IPS-15b (cell line): Measurements from ENCODE around the gene SNTG2.

ENCODE experiments used
- H3K27me3 ChIP-seq: one replicate; pipeline ENCODE4 v1.6.1; 2013; ENCODE audit warnings: low read length; ENCODE audit not compliant: control insufficient read depth, insufficient read depth
- H3K36me3 ChIP-seq: one replicate; pipeline ENCODE4 v1.6.1; 2013; ENCODE audit warnings: low read length; ENCODE audit not compliant: control insufficient read depth, insufficient read depth
- H3K4me1 ChIP-seq: one replicate; pipeline ENCODE4 v1.6.1; 2013; ENCODE audit warnings: mild to moderate bottlenecking, low read length; ENCODE audit not compliant: control insufficient read depth, insufficient read depth
- H3K4me3 ChIP-seq: one replicate; pipeline ENCODE4 v1.5.1; 2013; ENCODE audit warnings: low read depth, low read length
- H3K9ac ChIP-seq: one replicate; pipeline ENCODE4 v1.6.1; 2013; ENCODE audit warnings: low read depth, mild to moderate bottlenecking, low read length
- H3K9me3 ChIP-seq: one replicate; pipeline ENCODE4 v1.6.1; 2013; ENCODE audit warnings: mild to moderate bottlenecking, low read length; ENCODE audit not compliant: control insufficient read depth, insufficient read depth

SNTG2 gene

DNA sequence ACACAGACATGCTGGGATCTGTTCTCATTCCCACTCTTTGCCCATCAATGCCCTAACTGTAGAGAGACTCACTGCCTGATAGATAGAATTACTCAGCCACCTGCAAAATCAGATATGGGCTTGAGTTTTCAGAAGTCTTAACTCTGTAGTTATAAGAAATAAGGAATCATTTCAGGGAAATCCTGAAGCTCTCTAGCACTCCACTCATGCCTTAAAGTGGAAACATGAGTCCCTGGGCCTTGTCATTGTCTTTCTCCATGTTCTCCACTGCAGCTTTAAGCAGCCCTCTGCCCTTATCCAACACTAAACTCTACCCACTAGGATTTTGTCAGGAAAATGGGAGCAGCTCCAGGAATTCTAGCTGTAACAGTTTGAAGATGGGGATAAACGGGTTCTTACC is 192.5 kb downstream of the SNTG2 start:
- peaks cover 2% of the 10 kb centered on the region for H3K36me3 ChIP-seq
- no peaks in the 10 kb centered on the region for H3K9me3 ChIP-seq
- H3K27me3 ChIP-seq, result no peaks in the 10 kb centered on the region
- H3K4me1 ChIP-seq, result no peaks in the 10 kb centered on the region
- H3K9ac ChIP-seq, result no peak overlapping the region
- no peak overlapping the region for H3K4me3 ChIP-seq

DNA sequence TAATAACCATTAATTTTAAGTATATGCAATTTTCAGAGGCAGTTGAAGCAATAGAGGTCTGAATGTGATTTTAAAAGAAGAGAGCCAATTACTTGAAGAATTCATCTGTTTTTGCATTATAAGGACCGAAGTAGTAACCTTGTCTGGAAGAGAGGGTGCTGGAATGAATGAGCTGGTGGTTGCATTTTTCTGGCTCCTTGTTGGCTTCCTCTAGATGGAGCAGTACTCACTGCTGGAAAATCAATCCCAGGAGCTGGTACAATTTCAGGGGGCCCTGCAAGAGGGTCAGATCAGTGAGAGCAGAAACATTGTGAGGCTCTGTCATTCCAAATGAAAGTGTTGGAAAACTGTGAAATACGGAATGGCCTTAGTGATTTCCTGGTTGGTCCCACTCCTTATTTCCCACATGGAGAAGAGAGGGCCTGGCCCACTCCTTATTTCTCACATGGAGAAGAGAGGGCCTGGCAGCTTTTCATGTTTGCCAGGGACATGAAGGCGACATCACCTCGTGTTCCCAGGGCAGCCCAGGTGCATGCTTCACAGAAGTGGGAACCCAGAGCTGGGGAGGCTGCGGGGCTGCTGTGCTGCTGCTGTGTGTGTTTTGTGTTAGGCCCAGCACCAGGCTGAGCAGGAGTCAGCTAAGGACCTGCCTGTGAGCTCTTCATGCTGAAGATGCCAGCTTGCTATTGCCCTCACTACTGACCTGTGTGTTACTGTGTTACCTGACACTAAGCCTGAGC is 197.4 kb downstream of the SNTG2 start:
- Histone ChIP-seq H3K27me3 (no peaks in the 10 kb centered on the region), H3K4me3 (no peak overlapping the region), H3K36me3 (peaks cover 2% of the 10 kb centered on the region), H3K9me3 (no peaks in the 10 kb centered on the region), H3K4me1 (no peaks in the 10 kb centered on the region), H3K9ac (no peak overlapping the region)

DNA sequence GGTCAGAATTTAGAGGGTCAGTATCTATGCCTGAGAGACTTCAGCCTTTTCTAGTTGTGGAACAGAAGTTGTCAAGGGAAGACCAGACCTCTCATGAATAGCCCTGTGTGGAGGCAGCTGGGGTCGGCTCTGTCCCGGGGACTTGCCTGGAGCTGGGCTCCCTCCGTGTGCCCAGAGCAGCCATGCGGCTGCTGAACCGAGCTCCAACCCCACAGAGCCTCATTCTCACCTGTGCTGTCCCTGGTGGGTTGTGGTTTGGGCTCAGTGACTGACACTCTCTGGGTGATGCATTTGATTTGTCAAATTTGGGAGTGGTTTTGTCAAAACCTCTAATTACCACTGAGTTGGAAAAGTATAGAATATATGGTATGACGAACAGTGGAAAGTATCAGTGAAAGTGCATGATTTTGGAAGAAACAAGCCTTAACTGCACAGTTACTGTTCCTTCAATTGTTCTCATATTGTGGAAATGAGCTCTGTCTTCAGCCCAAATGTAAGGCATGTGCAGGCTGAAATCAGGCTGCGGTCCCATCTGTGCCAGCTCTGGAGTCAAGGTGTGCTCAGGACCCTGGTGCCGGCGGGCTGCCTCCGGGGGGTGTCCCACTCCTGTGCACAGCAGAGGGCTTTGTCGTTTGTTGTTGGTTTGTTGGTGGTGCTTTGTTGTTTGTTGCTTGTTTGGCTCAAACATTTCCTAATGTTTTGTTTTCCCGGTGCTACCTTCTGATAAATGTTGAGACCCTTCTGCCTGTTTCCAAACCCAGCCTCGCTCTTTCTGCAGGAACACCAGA is 200.3 kb downstream of the SNTG2 start:
- Histone ChIP-seq H3K9me3 (no peaks in the 10 kb centered on the region), H3K4me3 (no peak overlapping the region), H3K9ac (no peak overlapping the region), H3K27me3 (no peaks in the 10 kb centered on the region), H3K4me1 (no peaks in the 10 kb centered on the region), H3K36me3 (no peaks in the 10 kb centered on the region)

DNA sequence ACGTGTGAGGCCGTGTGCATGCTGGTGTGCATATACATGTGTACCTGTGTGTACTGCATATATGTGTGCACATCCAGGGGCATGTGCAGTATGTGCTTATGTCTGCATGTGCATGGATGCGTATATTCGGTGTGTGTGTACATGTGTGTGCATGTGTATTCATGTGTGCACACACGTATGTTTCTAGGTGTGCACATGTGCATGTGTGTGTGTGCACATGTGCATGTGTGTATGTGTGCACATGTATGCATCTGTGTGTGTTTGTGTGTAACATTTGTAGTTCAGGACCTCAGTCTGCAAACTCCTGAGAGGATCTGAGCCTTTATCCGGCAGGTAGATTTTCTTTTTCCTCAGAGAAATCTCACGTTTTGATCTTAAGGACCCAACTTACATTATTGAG is 201.7 kb downstream of the SNTG2 start:
- Histone ChIP-seq H3K36me3 (no peaks in the 10 kb centered on the region), H3K9me3 (no peaks in the 10 kb centered on the region), H3K4me3 (no peak overlapping the region), H3K27me3 (no peaks in the 10 kb centered on the region), H3K9ac (no peak overlapping the region), H3K4me1 (no peaks in the 10 kb centered on the region)

DNA sequence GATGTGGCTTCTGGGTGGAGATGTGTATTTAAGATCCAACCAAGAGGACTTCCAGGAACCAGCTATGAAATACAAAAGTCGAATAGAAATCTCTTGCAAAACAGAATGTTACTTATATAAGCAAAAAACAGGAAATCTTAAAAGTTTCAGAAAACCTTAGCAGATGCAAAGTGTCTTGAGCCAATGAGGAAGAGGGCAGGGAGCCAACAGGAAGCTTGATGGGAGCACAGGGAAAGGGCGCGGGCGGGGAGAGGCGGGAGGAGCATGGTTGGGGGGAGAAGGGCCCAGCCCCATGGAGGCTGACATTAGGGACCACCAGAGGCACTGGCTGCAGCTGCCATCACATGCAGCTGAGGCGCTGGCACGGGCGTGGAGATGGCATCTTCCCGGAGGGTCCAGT is 203.3 kb downstream of the SNTG2 start:
- no peaks in the 10 kb centered on the region for H3K36me3 ChIP-seq
- H3K4me1 ChIP-seq, result no peaks in the 10 kb centered on the region
- H3K4me3 ChIP-seq, result no peak overlapping the region
- no peak overlapping the region for H3K9ac ChIP-seq
- H3K27me3 ChIP-seq, result no peaks in the 10 kb centered on the region
- no peaks in the 10 kb centered on the region for H3K9me3 ChIP-seq

DNA sequence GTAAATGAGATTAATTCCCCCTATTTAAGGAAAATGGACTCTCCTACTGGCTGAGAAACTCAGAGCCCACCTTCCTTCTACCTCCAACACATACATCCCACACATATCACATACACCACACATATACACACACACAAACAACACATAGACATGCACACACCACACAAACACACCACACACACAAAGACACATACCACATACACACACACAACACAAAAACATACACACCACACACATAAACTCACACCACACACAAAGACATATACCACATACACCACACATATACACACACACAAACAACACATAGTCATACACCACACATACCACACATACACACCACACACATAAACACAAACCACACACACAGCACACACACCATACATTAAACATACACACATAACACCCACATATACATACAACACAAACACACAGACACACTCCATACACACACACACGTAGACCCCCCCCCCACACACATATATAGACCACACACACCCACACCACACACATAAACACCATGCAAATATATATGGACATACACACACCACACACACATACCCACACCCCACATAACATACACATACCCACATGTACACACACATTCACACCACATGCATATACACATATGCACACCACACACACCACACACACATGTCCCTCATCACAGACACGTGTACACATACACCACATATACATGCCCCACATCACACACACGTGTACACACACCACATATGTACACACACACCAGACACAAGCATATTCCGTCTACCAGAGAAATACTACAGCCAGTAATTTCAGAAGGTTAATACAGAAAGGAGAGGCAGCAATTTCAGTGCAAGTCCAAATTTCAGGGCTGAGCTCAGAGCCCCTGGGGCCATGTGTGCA is 204.3 kb downstream of the SNTG2 start:
- no peaks in the 10 kb centered on the region for H3K36me3 ChIP-seq
- H3K9ac ChIP-seq, result no peak overlapping the region
- H3K4me3 ChIP-seq, result no peak overlapping the region
- H3K9me3 ChIP-seq, result no peaks in the 10 kb centered on the region
- H3K4me1 ChIP-seq, result no peaks in the 10 kb centered on the region
- H3K27me3 ChIP-seq, result no peaks in the 10 kb centered on the region

DNA sequence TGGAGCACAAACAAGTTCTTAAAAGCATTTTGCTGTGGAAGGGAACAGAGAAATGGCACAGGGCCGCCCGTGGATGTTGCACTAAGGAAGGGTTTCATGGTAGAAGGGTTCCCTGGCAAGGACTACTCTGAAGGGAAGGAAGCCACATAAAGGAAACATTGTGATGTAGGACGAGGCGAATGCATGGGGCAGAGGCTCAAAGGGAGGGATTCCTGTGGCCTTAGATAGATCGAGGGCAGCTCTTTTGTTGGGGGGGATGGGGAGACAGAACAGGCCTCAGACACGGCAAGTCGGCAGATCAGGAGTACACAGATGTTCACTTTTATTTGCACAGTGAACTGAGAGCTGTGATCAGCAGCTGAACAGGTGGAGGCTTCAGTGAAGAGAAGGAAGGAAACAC is 205.4 kb downstream of the SNTG2 start:
- Histone ChIP-seq H3K9ac (no peak overlapping the region), H3K27me3 (no peaks in the 10 kb centered on the region), H3K36me3 (no peaks in the 10 kb centered on the region), H3K9me3 (no peaks in the 10 kb centered on the region), H3K4me3 (no peak overlapping the region), H3K4me1 (no peaks in the 10 kb centered on the region)

DNA sequence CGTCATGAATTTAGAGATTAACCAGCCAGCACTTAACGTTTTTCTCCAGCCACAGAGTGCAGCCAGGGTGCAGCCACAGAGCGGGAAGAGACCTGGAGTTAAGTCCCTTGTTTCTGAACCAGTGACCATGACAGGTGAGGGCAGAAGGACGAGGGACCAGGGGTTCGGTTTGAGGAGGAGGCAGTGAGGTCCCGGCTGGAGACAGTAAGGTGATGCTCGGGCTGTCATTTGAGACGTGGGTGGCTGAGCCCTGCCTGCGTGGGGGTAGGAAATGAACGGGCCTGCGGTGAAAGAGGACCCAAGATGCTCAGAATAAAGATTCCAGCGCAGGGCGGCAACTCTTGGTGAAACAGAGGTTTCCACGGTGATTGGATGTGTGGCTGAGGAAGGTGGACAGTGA is 205.9 kb downstream of the SNTG2 start:
- Histone ChIP-seq H3K4me1 (no peaks in the 10 kb centered on the region), H3K36me3 (no peaks in the 10 kb centered on the region), H3K4me3 (no peak overlapping the region), H3K9ac (no peak overlapping the region), H3K27me3 (no peaks in the 10 kb centered on the region), H3K9me3 (no peaks in the 10 kb centered on the region)

DNA sequence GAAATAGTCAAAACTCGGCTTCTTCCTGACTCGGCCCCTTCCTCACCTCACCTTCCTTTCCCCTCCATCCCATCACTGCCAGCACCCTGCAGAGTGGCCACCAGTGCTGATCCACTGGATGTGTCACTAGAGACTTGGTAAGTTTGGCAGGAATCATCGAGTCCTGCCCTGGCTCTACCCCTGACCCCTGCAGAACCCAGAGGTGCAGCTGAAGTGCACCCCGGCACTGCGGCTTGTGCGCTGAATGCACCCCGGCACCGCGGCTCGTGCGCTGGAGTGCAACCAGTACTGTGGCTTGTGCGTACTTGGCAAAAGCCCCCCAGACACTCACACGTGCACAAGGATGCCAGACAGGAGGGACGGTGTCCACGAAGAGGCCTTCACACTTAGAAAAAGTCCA is 206.5 kb downstream of the SNTG2 start:
- Histone ChIP-seq H3K4me3 (no peak overlapping the region), H3K9ac (no peak overlapping the region), H3K27me3 (no peaks in the 10 kb centered on the region), H3K36me3 (no peaks in the 10 kb centered on the region), H3K9me3 (no peaks in the 10 kb centered on the region), H3K4me1 (no peaks in the 10 kb centered on the region)

DNA sequence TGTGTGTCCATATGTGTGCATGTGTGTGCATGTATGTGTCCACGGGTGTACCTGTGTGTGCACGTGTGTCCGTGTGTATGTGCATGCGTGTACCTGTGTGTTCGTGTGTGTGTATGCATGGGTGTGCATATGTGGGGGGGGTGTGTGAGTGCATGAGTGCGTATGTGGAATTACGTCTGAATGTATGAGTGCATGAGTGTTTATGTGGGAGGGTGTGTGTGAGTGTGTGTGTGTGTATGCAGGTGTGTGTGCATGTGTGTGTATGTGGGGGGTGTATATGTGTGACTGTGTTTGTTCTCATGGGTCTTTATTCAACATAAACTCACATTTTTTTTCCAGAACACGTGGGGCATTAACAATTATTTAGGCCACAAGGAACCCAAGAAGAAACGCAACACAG is 208.4 kb downstream of the SNTG2 start:
- Histone ChIP-seq H3K9ac (no peak overlapping the region), H3K27me3 (no peaks in the 10 kb centered on the region), H3K9me3 (no peaks in the 10 kb centered on the region), H3K4me1 (no peaks in the 10 kb centered on the region), H3K36me3 (no peaks in the 10 kb centered on the region), H3K4me3 (no peak overlapping the region)

DNA sequence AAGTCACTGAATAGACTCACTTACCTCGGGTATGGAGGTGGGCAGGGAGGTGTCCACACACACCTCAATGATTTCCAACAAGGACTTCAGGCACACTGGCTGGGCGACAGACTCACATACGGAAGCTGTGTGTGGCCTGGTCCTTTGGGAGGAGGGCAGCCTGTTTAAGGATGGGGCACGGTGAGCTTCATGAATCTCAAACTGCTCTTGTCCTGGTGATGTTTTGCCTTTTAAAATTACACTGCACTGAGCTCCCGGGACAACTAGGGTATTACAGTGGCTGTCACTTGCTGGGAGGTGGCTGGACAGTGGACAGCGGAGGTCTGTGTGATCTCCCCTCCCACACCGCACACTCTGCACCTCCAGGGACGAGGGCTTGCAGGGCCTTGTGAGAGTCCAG is 211.6 kb downstream of the SNTG2 start:
- no peak overlapping the region for H3K4me3 ChIP-seq
- H3K4me1 ChIP-seq, result no peaks in the 10 kb centered on the region
- H3K9ac ChIP-seq, result no peak overlapping the region
- H3K27me3 ChIP-seq, result no peaks in the 10 kb centered on the region
- no peaks in the 10 kb centered on the region for H3K9me3 ChIP-seq
- peaks cover 6% of the 10 kb centered on the region for H3K36me3 ChIP-seq
